Keratinocyte (primary cell): Measurements from ENCODE around the gene RNASE12.

Experiments used
- EZH2 ChIP-seq: IDR thresholded peaks from one replicate; pipeline ENCODE4 v1.6.1; 2012; ENCODE audit warnings: inconsistent platforms, mild to moderate bottlenecking, low read length, moderate library complexity
- TF ChIP-seq, protein P1 (sequence below), 3 experiments: IDR thresholded peaks in 1 of 3; conservative IDR thresholded peaks in 1 of 3; optimal IDR thresholded peaks in 1 of 3; 2 replicates in 2 of 3; 3 replicates in 1 of 3; pipeline versions ENCODE3 to v1.5.1; 2011; ENCODE audit warnings: low read length in 3 of 3, mild to moderate bottlenecking in 3 of 3, moderate library complexity in 2 of 3, control low read depth in 1 of 3, inconsistent platforms in 1 of 3; ENCODE audit not compliant: insufficient read depth in 2 of 3; ENCODE audit errors: extremely low read depth in 1 of 3

GRCh38 chr14:20624495-20625070 is 33.4 kb upstream of the RNASE12 start:
- TF ChIP-seq, protein P1, sequence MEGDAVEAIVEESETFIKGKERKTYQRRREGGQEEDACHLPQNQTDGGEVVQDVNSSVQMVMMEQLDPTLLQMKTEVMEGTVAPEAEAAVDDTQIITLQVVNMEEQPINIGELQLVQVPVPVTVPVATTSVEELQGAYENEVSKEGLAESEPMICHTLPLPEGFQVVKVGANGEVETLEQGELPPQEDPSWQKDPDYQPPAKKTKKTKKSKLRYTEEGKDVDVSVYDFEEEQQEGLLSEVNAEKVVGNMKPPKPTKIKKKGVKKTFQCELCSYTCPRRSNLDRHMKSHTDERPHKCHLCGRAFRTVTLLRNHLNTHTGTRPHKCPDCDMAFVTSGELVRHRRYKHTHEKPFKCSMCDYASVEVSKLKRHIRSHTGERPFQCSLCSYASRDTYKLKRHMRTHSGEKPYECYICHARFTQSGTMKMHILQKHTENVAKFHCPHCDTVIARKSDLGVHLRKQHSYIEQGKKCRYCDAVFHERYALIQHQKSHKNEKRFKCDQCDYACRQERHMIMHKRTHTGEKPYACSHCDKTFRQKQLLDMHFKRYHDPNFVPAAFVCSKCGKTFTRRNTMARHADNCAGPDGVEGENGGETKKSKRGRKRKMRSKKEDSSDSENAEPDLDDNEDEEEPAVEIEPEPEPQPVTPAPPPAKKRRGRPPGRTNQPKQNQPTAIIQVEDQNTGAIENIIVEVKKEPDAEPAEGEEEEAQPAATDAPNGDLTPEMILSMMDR (optimal IDR thresholded peaks at IDR 0.05 in 1 of 3, IDR thresholded peaks at IDR 0.05 in 1 of 3, conservative IDR thresholded peaks at IDR 0.05 in 1 of 3; ENCODE audit: extremely low read depth in 1 of 3, insufficient read depth in 2 of 3, low read length in 3 of 3), result no peak
- TF ChIP-seq EZH2, result no peak
